GM18867 (cell line): Measurements from ENCODE around the gene TMEM132D.
"Not testable (repeated sequence)": the region's sequence is repeated elsewhere in the genome, so short reads cannot be mapped to it uniquely, and the experiment has no call there.

ENCODE experiments used
- ATAC-seq: cut with Tn5 transposase; IDR thresholded peaks from one replicate; pipeline ENCODE4 v1.9.1; 2021; ENCODE audit warnings: mild to moderate bottlenecking, moderate library complexity; ENCODE audit not compliant: unreplicated experiment

TMEM132D gene

GRCh38 chr12:129081755-129082250 is 822.0 kb downstream of the TMEM132D start:
- ATAC-seq = no peak

- no peak for ATAC-seq
These were observed 823.0 kb downstream of the TMEM132D start for GRCh38 chr12:129080821-129081220.

- ATAC-seq = no peak
These were observed 823.4 kb downstream of the TMEM132D start for GRCh38 chr12:129080391-129080790.

- ATAC-seq = no peak
These were observed 824.1 kb downstream of the TMEM132D start for GRCh38 chr12:129079719-129080118.

- no peak for ATAC-seq
These were observed 827.1 kb downstream of the TMEM132D start for GRCh38 chr12:129076441-129077320.

GRCh38 chr12:129075460-129076208 is 828.2 kb downstream of the TMEM132D start:
- no peak for ATAC-seq

- no peak for ATAC-seq
These were observed 829.4 kb downstream of the TMEM132D start for GRCh38 chr12:129074379-129074778.

GRCh38 chr12:129073157-129073915 is 830.5 kb downstream of the TMEM132D start:
- no peak for ATAC-seq

GRCh38 chr12:129071362-129071761 is 832.5 kb downstream of the TMEM132D start:
- no peak for ATAC-seq

- ATAC-seq = no peak
These were observed 833.9 kb downstream of the TMEM132D start for GRCh38 chr12:129069886-129070285.

GRCh38 chr12:129068684-129069083 is 835.1 kb downstream of the TMEM132D start:
- no peak for ATAC-seq

GRCh38 chr12:129067491-129067890 is 836.3 kb downstream of the TMEM132D start:
- ATAC-seq = no peak

- no peak for ATAC-seq
These were observed 839.5 kb downstream of the TMEM132D start for GRCh38 chr12:129064209-129064855.

GRCh38 chr12:129063600-129063999 is 840.2 kb downstream of the TMEM132D start:
- no peak for ATAC-seq

GRCh38 chr12:129053232-129053631 is 850.6 kb downstream of the TMEM132D start:
- no peak for ATAC-seq

- no peak for ATAC-seq
These were observed 851.5 kb downstream of the TMEM132D start for GRCh38 chr12:129052373-129052772.

GRCh38 chr12:129049917-129050316 is 853.9 kb downstream of the TMEM132D start:
- ATAC-seq = no peak

GRCh38 chr12:129043334-129043733 is 860.5 kb downstream of the TMEM132D start:
- not testable (repeated sequence) for ATAC-seq

- ATAC-seq = no peak
These were observed 867.7 kb downstream of the TMEM132D start for GRCh38 chr12:129036135-129036534.

GRCh38 chr12:129034558-129035289 is 869.1 kb downstream of the TMEM132D start:
- ATAC-seq = no peak
